Measurements from ENCODE around the gene CDKN2C.

The CDKN2C gene

GRCh38 chr1:51014878-51015277, 44.8 kb downstream of the CDKN2C start:
- TF ChIP-seq RAD21 (IDR thresholded peaks at IDR 0.05; ENCODE audit: low read depth) (no peak), MAX (IDR thresholded peaks at IDR 0.05) (no peak), USF1 (IDR thresholded peaks at IDR 0.05) (no peak), EP300 (IDR thresholded peaks at IDR 0.05; ENCODE audit: borderline replicate concordance) (no peak), FOXM1 (IDR thresholded peaks at IDR 0.05; ENCODE audit: borderline replicate concordance, low read depth) (no peak), NFIC (IDR thresholded peaks at IDR 0.05) (no peak), TAF1 (IDR thresholded peaks at IDR 0.05; ENCODE audit: low read depth) (no peak), ZBTB7A (IDR thresholded peaks at IDR 0.05; ENCODE audit: low read depth) (no peak), CEBPB (IDR thresholded peaks at IDR 0.05) (no peak), TEAD4 (IDR thresholded peaks at IDR 0.05) (no peak), EGR1 (IDR thresholded peaks at IDR 0.05) (no peak), TCF12 (IDR thresholded peaks at IDR 0.05; ENCODE audit: low read depth) (no peak), YY1 (IDR thresholded peaks at IDR 0.05; ENCODE audit: low read depth) (no peak)
- TF ChIP-seq, protein P1, sequence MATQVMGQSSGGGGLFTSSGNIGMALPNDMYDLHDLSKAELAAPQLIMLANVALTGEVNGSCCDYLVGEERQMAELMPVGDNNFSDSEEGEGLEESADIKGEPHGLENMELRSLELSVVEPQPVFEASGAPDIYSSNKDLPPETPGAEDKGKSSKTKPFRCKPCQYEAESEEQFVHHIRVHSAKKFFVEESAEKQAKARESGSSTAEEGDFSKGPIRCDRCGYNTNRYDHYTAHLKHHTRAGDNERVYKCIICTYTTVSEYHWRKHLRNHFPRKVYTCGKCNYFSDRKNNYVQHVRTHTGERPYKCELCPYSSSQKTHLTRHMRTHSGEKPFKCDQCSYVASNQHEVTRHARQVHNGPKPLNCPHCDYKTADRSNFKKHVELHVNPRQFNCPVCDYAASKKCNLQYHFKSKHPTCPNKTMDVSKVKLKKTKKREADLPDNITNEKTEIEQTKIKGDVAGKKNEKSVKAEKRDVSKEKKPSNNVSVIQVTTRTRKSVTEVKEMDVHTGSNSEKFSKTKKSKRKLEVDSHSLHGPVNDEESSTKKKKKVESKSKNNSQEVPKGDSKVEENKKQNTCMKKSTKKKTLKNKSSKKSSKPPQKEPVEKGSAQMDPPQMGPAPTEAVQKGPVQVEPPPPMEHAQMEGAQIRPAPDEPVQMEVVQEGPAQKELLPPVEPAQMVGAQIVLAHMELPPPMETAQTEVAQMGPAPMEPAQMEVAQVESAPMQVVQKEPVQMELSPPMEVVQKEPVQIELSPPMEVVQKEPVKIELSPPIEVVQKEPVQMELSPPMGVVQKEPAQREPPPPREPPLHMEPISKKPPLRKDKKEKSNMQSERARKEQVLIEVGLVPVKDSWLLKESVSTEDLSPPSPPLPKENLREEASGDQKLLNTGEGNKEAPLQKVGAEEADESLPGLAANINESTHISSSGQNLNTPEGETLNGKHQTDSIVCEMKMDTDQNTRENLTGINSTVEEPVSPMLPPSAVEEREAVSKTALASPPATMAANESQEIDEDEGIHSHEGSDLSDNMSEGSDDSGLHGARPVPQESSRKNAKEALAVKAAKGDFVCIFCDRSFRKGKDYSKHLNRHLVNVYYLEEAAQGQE (IDR thresholded peaks at IDR 0.05; ENCODE audit: low read depth), result no peak

DNA sequence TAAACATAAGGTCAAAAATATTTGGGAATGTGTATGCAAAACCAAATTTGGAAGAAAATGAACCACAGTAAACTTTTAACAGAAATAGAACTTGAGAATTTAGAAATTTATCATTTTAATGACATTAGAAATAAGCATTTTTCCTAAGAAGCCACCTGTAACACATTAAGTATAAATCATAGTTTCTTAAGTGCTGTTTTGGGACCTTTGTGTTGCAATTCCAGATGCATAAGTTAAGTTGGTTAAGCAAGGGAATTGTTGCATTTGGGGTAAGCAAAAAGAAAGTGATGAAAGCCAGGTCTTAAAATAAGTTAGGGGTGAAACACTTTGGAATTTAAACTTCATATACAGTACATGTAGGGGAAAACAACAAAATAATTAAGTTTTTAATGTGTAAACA, 49.8 kb downstream of the CDKN2C start:
- TF ChIP-seq MAX (IDR thresholded peaks at IDR 0.05), result no peak
- TF ChIP-seq FOXM1 (IDR thresholded peaks at IDR 0.05; ENCODE audit: borderline replicate concordance, low read depth), result no peak
- TF ChIP-seq RAD21 (IDR thresholded peaks at IDR 0.05; ENCODE audit: low read depth), result no peak

Measured in Ishikawa (cell line).